H1 (cell line): ENCODE measurements around the gene SPOPL. TPM values are rescaled to one million over a fixed set of nuclear protein-coding genes. Genes with fewer than 3 reads are reported as not detected.
"Not testable (repeated sequence)": the region's sequence is repeated elsewhere in the genome, so short reads cannot be mapped to it uniquely, and the experiment has no call there.

ENCODE experiments used
- CTCF ChIA-PET: fragments of 300-600 bp; sonication (Branson Sonifier 250); formaldehyde crosslinking; loops from one replicate; lab custom pipeline; 2021; ENCODE audit not compliant: partially characterized antibody; lab: Charles Lee
- POLR2A ChIA-PET: fragments of 300-600 bp; sonication (Branson Sonifier 250); formaldehyde crosslinking; loops from one replicate; lab custom pipeline; 2021; ENCODE audit warnings: inconsistent platforms; ENCODE audit not compliant: partially characterized antibody; lab: Charles Lee
- DNase-seq, 2 experiments: peaks; one replicate each; pipeline versions ENCODE4 v3.0.0 to v3.0.0-alpha.2; 2010 to 2022; ENCODE audit warnings: low spot score in 2 of 2, low read depth in 1 of 2, mixed read lengths in 1 of 2
- FAIRE-seq: peaks from 2 replicates; lab custom pipeline; 2011; peaks lifted over from hg19 to GRCh38; lab: Jason Lieb, UNC
- H2AFZ ChIP-seq: 2 replicates; pipeline ENCODE4 v1.8.1; 2012; ENCODE audit warnings: low read length, inconsistent platforms
- H2AK5ac ChIP-seq: 2 replicates; pipeline ENCODE4 v1.6.1; 2013; ENCODE audit warnings: low read depth, low read length
- H2BK120ac ChIP-seq: replicated peaks from 2 replicates; pipeline ENCODE3; 2013; ENCODE audit warnings: low read depth, low read length, inconsistent platforms
- H2BK12ac ChIP-seq: 2 replicates; pipeline ENCODE4 v1.6.1; 2013; ENCODE audit warnings: low read depth, low read length
- H2BK15ac ChIP-seq: 2 replicates; pipeline ENCODE4 v1.6.1; 2013; ENCODE audit warnings: low read length
- H2BK20ac ChIP-seq: 2 replicates; pipeline ENCODE4 v1.6.1; 2013; ENCODE audit warnings: low read length
- H2BK5ac ChIP-seq: 2 replicates; pipeline ENCODE4 v1.6.1; 2013; ENCODE audit warnings: low read depth, low read length
- H3K14ac ChIP-seq: 2 replicates; pipeline ENCODE4 v1.6.1; 2013; ENCODE audit warnings: inconsistent platforms; ENCODE audit not compliant: insufficient read length
- H3K18ac ChIP-seq: 2 replicates; pipeline ENCODE4 v1.6.1; 2013; ENCODE audit warnings: low read length; ENCODE audit errors: extremely low read depth
- H3K23ac ChIP-seq: 2 replicates; pipeline ENCODE4 v1.6.1; 2013; ENCODE audit warnings: inconsistent platforms; ENCODE audit not compliant: insufficient read length
- H3K23me2 ChIP-seq: 2 replicates; pipeline ENCODE4 v1.6.1; 2013; ENCODE audit warnings: low read depth, low read length
- H3K27ac ChIP-seq: 2 replicates; pipeline ENCODE4 v1.6.1; 2011; ENCODE audit warnings: low read depth, low read length, inconsistent platforms
- H3K27me3 ChIP-seq, 4 experiments: replicated peaks in 1 of 4; 1 replicate in 1 of 4; 2 replicates in 3 of 4; pipeline versions ENCODE4 v1.6.1 to v1.8.1; 2011 to 2013; ENCODE audit warnings: low read length in 3 of 4, mild to moderate bottlenecking in 3 of 4, inconsistent platforms in 2 of 4, mixed read lengths in 2 of 4, moderate library complexity in 1 of 4; ENCODE audit not compliant: control insufficient read depth in 3 of 4, insufficient read depth in 3 of 4; ENCODE audit errors: extremely low read depth in 1 of 4
- H3K36me3 ChIP-seq, 4 experiments: 2 replicates each; pipeline versions ENCODE4 v1.6.1 to v1.8.1; 2011 to 2013; ENCODE audit warnings: mild to moderate bottlenecking in 4 of 4, low read length in 3 of 4, moderate library complexity in 2 of 4, control low read depth in 1 of 4, inconsistent platforms in 1 of 4; ENCODE audit not compliant: insufficient read depth in 4 of 4, control insufficient read depth in 2 of 4
- H3K4ac ChIP-seq: replicated peaks from 2 replicates; pipeline ENCODE3; 2013; ENCODE audit warnings: low read length, low read depth, mixed read lengths, inconsistent platforms; ENCODE audit not compliant: insufficient read length
- H3K4me1 ChIP-seq, 4 experiments: replicated peaks in 1 of 4; 1 replicate in 1 of 4; 2 replicates in 3 of 4; pipeline versions ENCODE4 v1.6.1 to v1.8.1; 2011 to 2013; ENCODE audit warnings: low read length in 3 of 4, inconsistent platforms in 2 of 4, mixed read lengths in 1 of 4; ENCODE audit not compliant: insufficient read depth in 4 of 4, control insufficient read depth in 3 of 4
- H3K4me2 ChIP-seq, 2 experiments: 2 replicates each; pipeline versions ENCODE4 v1.6.1 to v1.8.1; 2011 to 2013; ENCODE audit warnings: low read depth in 2 of 2, low read length in 2 of 2, control low read depth in 1 of 2, inconsistent platforms in 1 of 2, mild to moderate bottlenecking in 1 of 2; ENCODE audit not compliant: insufficient read depth in 1 of 2
- H3K4me3 ChIP-seq, 4 experiments: fragments of 200-600, 300-600 bp in 1 of 4; sonication (generic), shearing (Covaris generic), sonication (Bioruptor Twin) in 1 of 4; 2 replicates each; pipeline versions ENCODE4 v1.5.1 to v1.8.1; 2011 to 2016; ENCODE audit warnings: low read length in 4 of 4, low read depth in 3 of 4, control low read depth in 2 of 4, inconsistent platforms in 2 of 4, mild to moderate bottlenecking in 2 of 4, mixed read lengths in 1 of 4, moderate library complexity in 1 of 4; ENCODE audit not compliant: insufficient read depth in 2 of 4; ENCODE audit errors: extremely low read depth in 1 of 4
- H3K56ac ChIP-seq: replicated peaks from 2 replicates; pipeline ENCODE3; 2013; ENCODE audit warnings: low read depth, mild to moderate bottlenecking, mixed read lengths, low read length, inconsistent platforms; ENCODE audit not compliant: insufficient read length
- H3K79me1 ChIP-seq: 2 replicates; pipeline ENCODE4 v1.6.1; 2013; ENCODE audit warnings: low read depth, low read length, control low read depth
- H3K79me2 ChIP-seq, 2 experiments: 2 replicates each; pipeline versions ENCODE4 v1.6.1 to v1.8.1; 2012 to 2013; ENCODE audit warnings: low read length in 2 of 2, mild to moderate bottlenecking in 2 of 2, inconsistent platforms in 1 of 2; ENCODE audit not compliant: insufficient read depth in 2 of 2, control insufficient read depth in 1 of 2
- H3K9ac ChIP-seq, 4 experiments: replicated peaks in 1 of 4; 1 replicate in 1 of 4; 2 replicates in 3 of 4; pipeline versions ENCODE4 v1.6.1 to v1.8.1; 2011 to 2013; ENCODE audit warnings: low read depth in 3 of 4, low read length in 3 of 4, control low read depth in 2 of 4, mild to moderate bottlenecking in 2 of 4, moderate library complexity in 2 of 4, inconsistent platforms in 1 of 4; ENCODE audit errors: extremely low read depth in 1 of 4
- H3K9me3 ChIP-seq, 2 experiments: 2 replicates each; pipeline versions ENCODE4 v1.6.1 to v1.8.1; 2012 to 2013; ENCODE audit warnings: mild to moderate bottlenecking in 2 of 2, moderate library complexity in 2 of 2, control low read depth in 1 of 2, inconsistent platforms in 1 of 2, low read depth in 1 of 2, low read length in 1 of 2, mixed read lengths in 1 of 2; ENCODE audit not compliant: insufficient read depth in 2 of 2
- H4K20me1 ChIP-seq, 2 experiments: replicated peaks in 1 of 2; 2 replicates each; pipeline versions ENCODE3 to v1.8.1; 2011 to 2013; ENCODE audit warnings: inconsistent platforms in 2 of 2, low read length in 2 of 2, mild to moderate bottlenecking in 1 of 2; ENCODE audit not compliant: insufficient read depth in 2 of 2, control insufficient read depth in 1 of 2
- H4K5ac ChIP-seq: 2 replicates; pipeline ENCODE4 v1.6.1; 2013; ENCODE audit warnings: low read length, low read depth, mixed read lengths, inconsistent platforms; ENCODE audit not compliant: insufficient read length
- H4K8ac ChIP-seq: 2 replicates; pipeline ENCODE4 v1.8.0; 2013; ENCODE audit warnings: mild to moderate bottlenecking, moderate library complexity, low read length, inconsistent platforms; ENCODE audit not compliant: insufficient read depth; ENCODE audit errors: extremely low read depth
- H4K91ac ChIP-seq: replicated peaks from 2 replicates; pipeline ENCODE3; 2013; ENCODE audit warnings: low read length, mixed read lengths, inconsistent platforms; ENCODE audit not compliant: insufficient read length
- WGBS, 2 experiments: shearing (Covaris generic) in 1 of 2; methylation state at CpG; one replicate each; pipeline versions ENCODE4 v1.1.6 to v1.1.7; 2013 to 2015; ENCODE audit warnings: low lambda C conversion rate in 2 of 2, mixed read lengths in 2 of 2, inconsistent platforms in 1 of 2, low coverage in 1 of 2, missing lambda C conversion rate in 1 of 2; ENCODE audit not compliant: insufficient replicate concordance in 2 of 2, insufficient coverage in 1 of 2, insufficient read length in 1 of 2; ENCODE audit errors: extremely low coverage in 1 of 2, missing lambda C conversion rate in 1 of 2; 5-methylcytosine and 5-hydroxymethylcytosine counted together
- polyA plus RNA-seq, 7 experiments: library from polyadenylated mRNA; depleted of rRNA in 3 of 7; stranded (reverse) in 5 of 7; unstranded in 2 of 7; fragments of >200 nt in 5 of 7; fragments of 200-250 nt in 2 of 7; gene quantifications; 1 replicate in 5 of 7; 2 replicates in 1 of 7; 4 replicates in 1 of 7; pipeline versions ENCODE4 v1.2.1 to v1.2.3, GENCODE V29; 2011 to 2013; ENCODE audit warnings: missing spikeins in 2 of 7, mixed read lengths in 2 of 7
- total RNA-seq: library from RNA; stranded (reverse); fragmentation: NEBNext Ultra II Directional; extraction: Animal tissue kit (Norgen Biotek cat#: 25700); gene quantifications from 2 replicates; pipeline ENCODE4 v1.2.1, GENCODE V29; 2021

SPOPL gene
- total and polyA plus RNA-seq, 2 of the 8 experiments (the other 6 are each of a cell fraction or from before 2014, with no cell fraction given), result 1.9 to 14.5 TPM

- H3K56ac ChIP-seq, H3K79me1 ChIP-seq, FAIRE-seq, H4K8ac ChIP-seq, DNase-seq, H2BK20ac ChIP-seq, POLR2A ChIA-PET, H3K18ac ChIP-seq, H3K14ac ChIP-seq, H2AFZ ChIP-seq, H3K4ac ChIP-seq, H3K36me3 ChIP-seq, H4K20me1 ChIP-seq, H3K23ac ChIP-seq, H3K27ac ChIP-seq, H2AK5ac ChIP-seq, H3K9ac ChIP-seq, H3K27me3 ChIP-seq, H2BK15ac ChIP-seq, H2BK5ac ChIP-seq, H3K4me1 ChIP-seq, H2BK12ac ChIP-seq, H3K4me2 ChIP-seq, H2BK120ac ChIP-seq, H4K91ac ChIP-seq, H3K23me2 ChIP-seq, H3K4me3 ChIP-seq, H4K5ac ChIP-seq: not testable (repeated sequence)
- 96% methylated on average over 7 of the region's 7 CpGs; no CpG with 5 or more reads in 1 of the 2 experiments for WGBS, 2 experiments
- Histone ChIP-seq H3K79me2 (peaks cover 0 to 71% of the 10 kb centered on the region in 2 experiments; a peak in 2 of 4 replicates), H3K9me3 (peaks cover 0 to 10% of the 10 kb centered on the region in 2 experiments; a peak in 1 of 4 replicates)
- CTCF ChIA-PET, result interaction anchor here (0.8 kb wide), 1 partner anchor 20 kb away, joined by 3 read pairs; no protein-coding TSS in a partner anchor
Observed at GRCh38 chr2:138523018-138523672, 21.6 kb downstream of the SPOPL start.

GRCh38 chr2:138523673-138524042 lies 22.1 kb downstream of the SPOPL start:
- H2BK20ac ChIP-seq, H3K4me1 ChIP-seq, H3K79me1 ChIP-seq, H2BK120ac ChIP-seq, H2BK15ac ChIP-seq, H3K36me3 ChIP-seq, H3K9ac ChIP-seq, H4K91ac ChIP-seq, H3K4me3 ChIP-seq, FAIRE-seq, H3K23ac ChIP-seq, H4K8ac ChIP-seq, H2BK5ac ChIP-seq, H3K27ac ChIP-seq, H2AK5ac ChIP-seq, H3K56ac ChIP-seq, H3K18ac ChIP-seq, H2AFZ ChIP-seq, H3K23me2 ChIP-seq, H3K27me3 ChIP-seq, DNase-seq, H4K20me1 ChIP-seq, H3K4me2 ChIP-seq, H2BK12ac ChIP-seq, H4K5ac ChIP-seq, POLR2A ChIA-PET, H3K14ac ChIP-seq, H3K4ac ChIP-seq: not testable (repeated sequence)
- Histone ChIP-seq H3K79me2 (peaks cover 0 to 71% of the 10 kb centered on the region in 2 experiments; a peak in 2 of 4 replicates), H3K9me3 (peaks cover 0 to 10% of the 10 kb centered on the region in 2 experiments; a peak in 1 of 4 replicates)
- CTCF ChIA-PET, result interaction anchor here (0.8 kb wide), 1 partner anchor 20 kb away, joined by 3 read pairs; no protein-coding TSS in a partner anchor
- 64% methylated on average over 3 of the region's 3 CpGs; no CpG with 5 or more reads in 1 of the 2 experiments for WGBS, 2 experiments
